AG10803 (cell line): ENCODE data around the gene FGF1.

Experiments used
- DNase-seq: peaks from one replicate; pipeline ENCODE4 v3.0.0; 2010; ENCODE audit warnings: low read depth
- H3K4me3 ChIP-seq: 2 replicates; pipeline ENCODE4 v1.5.1; 2011; ENCODE audit warnings: mild to moderate bottlenecking, low read length, control low read depth
- TF ChIP-seq, protein P1 (sequence below): conservative IDR thresholded peaks from 2 replicates; pipeline ENCODE4 v1.5.1; 2011; ENCODE audit warnings: mild to moderate bottlenecking, low read length, control low read depth, inconsistent platforms

Gene FGF1

DNA sequence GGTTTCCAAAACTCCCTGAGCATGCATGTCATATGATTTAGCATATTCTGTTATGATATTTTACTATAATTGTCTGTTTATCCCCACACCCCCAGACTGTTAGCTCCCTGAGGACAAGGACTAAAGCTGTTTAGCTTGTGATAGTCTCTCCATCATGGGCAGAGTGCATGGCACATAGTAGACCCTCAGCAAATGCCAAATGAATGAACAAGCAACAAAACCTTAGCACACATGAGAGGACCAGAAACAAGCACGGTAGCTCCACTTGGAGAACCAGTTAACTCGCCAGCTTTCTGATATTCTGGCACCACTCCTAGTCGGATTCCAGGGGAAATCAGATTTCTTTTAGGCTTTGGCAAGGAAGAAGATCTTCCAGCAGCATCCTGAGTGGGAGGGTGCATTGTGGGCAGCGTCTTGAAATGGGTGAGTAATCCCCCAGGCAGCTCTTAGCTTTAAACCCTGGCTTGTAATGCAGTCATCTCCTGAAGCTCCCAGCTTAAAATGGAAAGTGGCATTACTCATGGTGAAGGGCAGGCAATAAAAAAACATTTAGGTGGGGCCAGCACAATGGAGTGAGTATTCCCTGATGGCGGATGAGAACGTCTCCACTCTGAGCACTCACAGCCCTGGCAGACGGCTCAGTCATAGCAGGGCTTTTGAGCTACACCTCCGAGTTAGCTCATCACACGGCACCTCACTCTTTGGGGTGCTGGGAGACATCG is 41.1 kb downstream of the FGF1 start:
- peak overlapping the region; percentile 41 for H3K4me3 ChIP-seq
- DNase-seq, result peak; percentile 100
- TF ChIP-seq, protein P1, sequence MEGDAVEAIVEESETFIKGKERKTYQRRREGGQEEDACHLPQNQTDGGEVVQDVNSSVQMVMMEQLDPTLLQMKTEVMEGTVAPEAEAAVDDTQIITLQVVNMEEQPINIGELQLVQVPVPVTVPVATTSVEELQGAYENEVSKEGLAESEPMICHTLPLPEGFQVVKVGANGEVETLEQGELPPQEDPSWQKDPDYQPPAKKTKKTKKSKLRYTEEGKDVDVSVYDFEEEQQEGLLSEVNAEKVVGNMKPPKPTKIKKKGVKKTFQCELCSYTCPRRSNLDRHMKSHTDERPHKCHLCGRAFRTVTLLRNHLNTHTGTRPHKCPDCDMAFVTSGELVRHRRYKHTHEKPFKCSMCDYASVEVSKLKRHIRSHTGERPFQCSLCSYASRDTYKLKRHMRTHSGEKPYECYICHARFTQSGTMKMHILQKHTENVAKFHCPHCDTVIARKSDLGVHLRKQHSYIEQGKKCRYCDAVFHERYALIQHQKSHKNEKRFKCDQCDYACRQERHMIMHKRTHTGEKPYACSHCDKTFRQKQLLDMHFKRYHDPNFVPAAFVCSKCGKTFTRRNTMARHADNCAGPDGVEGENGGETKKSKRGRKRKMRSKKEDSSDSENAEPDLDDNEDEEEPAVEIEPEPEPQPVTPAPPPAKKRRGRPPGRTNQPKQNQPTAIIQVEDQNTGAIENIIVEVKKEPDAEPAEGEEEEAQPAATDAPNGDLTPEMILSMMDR, result no peak

DNA sequence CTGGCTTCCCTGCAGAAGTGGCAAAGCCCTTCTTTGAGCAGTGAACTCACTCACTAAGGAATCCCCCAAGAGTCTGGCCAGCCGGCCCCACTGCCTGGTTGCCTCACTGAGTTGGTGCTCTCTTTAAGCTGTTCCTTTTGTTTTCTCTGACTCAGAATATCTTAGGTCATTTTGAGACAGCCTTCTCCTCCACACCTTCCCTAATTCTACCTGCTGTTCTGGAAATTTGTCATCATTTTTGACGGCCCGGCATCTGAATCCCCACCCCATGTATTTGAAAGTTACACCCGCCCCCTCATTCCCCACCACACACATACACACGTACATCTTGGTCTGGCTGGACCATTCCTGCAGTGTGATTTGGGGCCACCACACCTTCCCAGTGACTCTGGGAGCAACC is 41.8 kb downstream of the FGF1 start:
- H3K4me3 ChIP-seq, result no peak overlapping the region
- no peak for DNase-seq
- TF ChIP-seq, protein P1, result no peak

DNA sequence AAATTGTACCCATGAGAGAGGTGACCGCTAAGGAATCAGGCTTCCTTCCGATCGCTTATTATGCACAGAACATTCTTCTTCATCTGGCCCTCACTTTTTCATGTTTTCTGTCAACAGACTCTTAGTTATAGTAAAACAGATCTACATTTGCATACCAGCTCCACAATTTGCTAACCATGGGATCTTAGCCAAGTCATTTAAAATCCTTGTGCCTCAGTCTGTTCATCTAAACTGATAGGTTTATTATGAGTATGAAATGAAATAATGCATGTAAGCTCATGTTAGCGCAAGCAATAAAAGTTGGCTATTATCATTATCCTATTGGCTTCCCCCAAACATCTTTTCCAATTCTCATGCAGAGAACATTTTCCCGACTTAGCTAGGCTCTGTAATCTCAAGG is 42.3 kb downstream of the FGF1 start:
- H3K4me3 ChIP-seq, result no peak overlapping the region
- TF ChIP-seq, protein P1, result no peak
- DNase-seq, result peak; percentile 37

DNA sequence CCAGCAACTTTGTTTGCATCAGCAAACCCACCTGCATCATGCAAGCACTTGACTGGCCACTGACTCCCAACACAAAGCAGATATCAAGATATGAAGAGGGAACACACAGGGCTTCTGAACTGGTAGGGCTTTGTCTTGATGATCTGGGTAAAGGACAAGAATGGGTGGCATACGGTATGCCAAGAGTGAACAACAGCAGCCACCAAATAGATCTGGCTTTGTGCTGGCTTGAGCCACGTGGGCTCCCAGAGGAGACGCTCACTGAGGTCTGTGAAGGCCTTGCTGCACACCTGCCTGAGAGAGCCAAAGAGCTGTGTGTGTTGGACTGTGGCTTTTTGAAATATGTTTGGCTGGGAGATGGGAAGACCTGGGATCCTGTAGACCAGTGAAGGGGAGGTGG is 43.5 kb downstream of the FGF1 start:
- H3K4me3 ChIP-seq, result no peak overlapping the region
- TF ChIP-seq, protein P1, result no peak
- no peak for DNase-seq

DNA sequence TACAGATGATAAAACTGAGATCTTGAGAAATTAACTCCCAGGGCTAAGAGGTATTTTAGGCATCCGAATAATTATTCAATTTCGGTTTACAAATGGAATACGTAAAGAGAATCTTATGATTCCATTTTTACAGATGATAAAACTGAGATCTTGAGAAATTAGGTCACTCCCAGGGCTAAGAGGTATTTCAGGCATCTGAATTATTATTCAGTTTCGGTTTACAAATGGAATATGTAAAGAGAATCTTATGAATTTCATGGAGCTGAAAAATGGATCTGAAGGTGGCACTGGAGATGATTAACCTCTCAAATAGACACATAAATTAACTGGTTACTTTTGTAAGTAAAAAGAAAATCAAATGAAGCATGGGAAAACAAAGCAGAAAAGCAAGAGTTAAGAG is 44.2 kb downstream of the FGF1 start:
- TF ChIP-seq, protein P1, result no peak
- H3K4me3 ChIP-seq, result no peak overlapping the region
- DNase-seq, result no peak

DNA sequence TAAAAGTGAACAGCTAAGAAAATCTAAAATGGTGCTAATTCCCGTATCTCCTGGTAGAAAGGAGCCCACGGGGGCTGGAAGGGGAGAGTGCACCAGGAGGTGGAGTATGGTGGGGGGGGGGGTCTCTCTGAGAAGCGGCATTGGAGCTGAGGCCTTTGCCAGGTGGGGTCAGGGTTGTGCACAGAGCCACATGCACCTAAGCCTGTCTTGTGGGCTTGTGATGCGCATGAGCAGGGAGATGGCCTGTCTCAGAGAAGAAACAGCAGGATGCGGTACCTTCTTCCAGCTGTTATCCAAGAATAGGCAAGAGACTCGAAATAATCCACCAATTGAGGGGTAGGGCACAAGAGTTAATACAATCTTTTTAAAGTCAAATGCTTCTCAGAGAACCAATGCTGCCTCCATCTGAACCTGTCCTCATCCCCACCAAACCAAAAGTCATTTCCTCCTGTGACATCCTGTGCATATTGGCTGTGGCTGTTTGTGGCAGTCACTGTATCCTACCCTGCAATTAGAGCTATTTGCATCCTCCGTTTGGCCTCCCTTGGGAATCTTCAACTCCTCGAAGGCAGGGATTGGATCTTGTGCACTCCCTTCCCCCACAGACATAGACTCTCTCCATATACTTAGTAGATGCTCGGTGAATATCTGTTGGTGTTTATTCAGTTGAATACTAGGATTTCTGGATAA is 45.4 kb downstream of the FGF1 start:
- DNase-seq, result no peak
- TF ChIP-seq, protein P1, result no peak
- H3K4me3 ChIP-seq, result no peak overlapping the region

DNA sequence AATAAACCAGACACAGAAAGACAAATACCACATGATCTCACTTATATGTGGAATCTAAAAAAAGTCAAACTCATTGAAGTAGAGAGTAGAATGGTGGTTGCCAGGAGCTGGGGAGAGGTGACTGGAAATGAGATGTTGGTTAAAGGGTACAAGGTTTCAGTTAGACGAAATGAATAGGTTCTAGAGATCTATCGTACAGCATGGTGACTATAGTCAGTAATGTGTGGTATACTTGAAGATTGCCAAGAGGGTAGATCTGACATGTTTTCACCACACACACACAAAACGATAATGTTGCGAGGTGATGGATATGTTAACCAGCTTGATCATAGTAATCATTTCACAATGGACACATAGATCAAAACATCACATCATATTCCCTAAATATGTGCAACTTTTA is 46.4 kb downstream of the FGF1 start:
- no peak for DNase-seq
- TF ChIP-seq, protein P1, result no peak
- H3K4me3 ChIP-seq, result no peak overlapping the region
